ENCODE data around the gene GRIA4.

GRIA4 gene

GRCh38 chr11:105589346-105589745 lies 20.5 kb upstream of the GRIA4 start:
- POLR2A ChIA-PET, result no interaction called here
- CTCF ChIA-PET, result no interaction called here
- Histone ChIP-seq H3K9me3 (ENCODE audit: control extremely low read depth in 1 of 5, control insufficient read depth in 4 of 5, insufficient read depth in 2 of 5, low read depth in 1 of 5, low read length in 4 of 5) (no peaks in the 10 kb centered on the region), H3K27me3 (replicated peaks in 2 of 5; ENCODE audit: control insufficient read depth in 4 of 5, insufficient read depth in 5 of 5, low read length in 4 of 5) (no peaks in the 10 kb centered on the region), H3K27ac (ENCODE audit: insufficient read depth in 1 of 2, low read depth in 1 of 2, low read length in 2 of 2, poor library complexity in 1 of 2, severe bottlenecking in 2 of 2) (no peak overlapping the region), H3K4me1 (ENCODE audit: control extremely low read depth in 1 of 4, control insufficient read depth in 4 of 4, insufficient read depth in 4 of 4, low read length in 3 of 4) (no peaks in the 10 kb centered on the region), H3K36me3 (ENCODE audit: control insufficient read depth in 4 of 4, insufficient read depth in 4 of 4, low read length in 3 of 4) (no peaks in the 10 kb centered on the region), H3K4me3 (ENCODE audit: control insufficient read depth in 1 of 7, extremely low read depth in 1 of 7, insufficient read depth in 4 of 7, low read depth in 2 of 7, low read length in 6 of 7) (no peak overlapping the region)
- 100% methylated on average over 2 of the region's 4 CpGs for WGBS (ENCODE audit: insufficient coverage)
- DNase-seq, result no peak

DNA sequence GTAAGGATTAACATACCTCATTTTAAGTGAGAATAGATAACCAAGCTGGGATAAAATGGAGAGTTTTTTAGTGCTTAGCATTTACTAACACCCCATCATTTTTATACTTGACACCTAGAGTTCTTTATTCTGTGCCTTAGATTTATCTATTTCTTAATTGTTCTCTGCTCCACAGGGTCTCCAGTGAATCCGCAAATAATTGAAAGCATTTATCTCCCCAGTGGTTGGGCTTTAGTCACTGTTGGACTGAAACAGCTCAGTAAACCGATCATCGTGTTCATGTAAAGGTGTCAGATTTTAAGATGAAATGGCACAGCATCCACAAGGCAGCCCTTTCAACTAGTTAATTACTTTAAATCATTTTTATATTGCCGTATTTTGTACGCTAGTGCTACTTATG lies 17.8 kb upstream of the GRIA4 start:
- Histone ChIP-seq H3K4me3 (ENCODE audit: control insufficient read depth in 1 of 7, extremely low read depth in 1 of 7, insufficient read depth in 4 of 7, low read depth in 2 of 7, low read length in 6 of 7) (no peak overlapping the region), H3K27ac (ENCODE audit: insufficient read depth in 1 of 2, low read depth in 1 of 2, low read length in 2 of 2, poor library complexity in 1 of 2, severe bottlenecking in 2 of 2) (no peak overlapping the region), H3K27me3 (replicated peaks in 2 of 5; ENCODE audit: control insufficient read depth in 4 of 5, insufficient read depth in 5 of 5, low read length in 4 of 5) (no peaks in the 10 kb centered on the region), H3K9me3 (ENCODE audit: control extremely low read depth in 1 of 5, control insufficient read depth in 4 of 5, insufficient read depth in 2 of 5, low read depth in 1 of 5, low read length in 4 of 5) (no peaks in the 10 kb centered on the region), H3K4me1 (ENCODE audit: control extremely low read depth in 1 of 4, control insufficient read depth in 4 of 4, insufficient read depth in 4 of 4, low read length in 3 of 4) (no peaks in the 10 kb centered on the region), H3K36me3 (ENCODE audit: control insufficient read depth in 4 of 4, insufficient read depth in 4 of 4, low read length in 3 of 4) (no peaks in the 10 kb centered on the region)
- POLR2A ChIA-PET, result no interaction called here
- 92% methylated on average over 3 of the region's 5 CpGs for WGBS (ENCODE audit: insufficient coverage)
- CTCF ChIA-PET, result no interaction called here
- DNase-seq, result no peak

- no CpG with 5 or more reads among the region's 1 CpG for WGBS (ENCODE audit: insufficient coverage)
- DNase-seq, result no peak
- Histone ChIP-seq H3K27ac (ENCODE audit: insufficient read depth in 1 of 2, low read depth in 1 of 2, low read length in 2 of 2, poor library complexity in 1 of 2, severe bottlenecking in 2 of 2) (no peak overlapping the region), H3K27me3 (replicated peaks in 2 of 5; ENCODE audit: control insufficient read depth in 4 of 5, insufficient read depth in 5 of 5, low read length in 4 of 5) (no peaks in the 10 kb centered on the region), H3K36me3 (ENCODE audit: control insufficient read depth in 4 of 4, insufficient read depth in 4 of 4, low read length in 3 of 4) (no peaks in the 10 kb centered on the region), H3K4me1 (ENCODE audit: control extremely low read depth in 1 of 4, control insufficient read depth in 4 of 4, insufficient read depth in 4 of 4, low read length in 3 of 4) (no peaks in the 10 kb centered on the region), H3K9me3 (ENCODE audit: control extremely low read depth in 1 of 5, control insufficient read depth in 4 of 5, insufficient read depth in 2 of 5, low read depth in 1 of 5, low read length in 4 of 5) (no peaks in the 10 kb centered on the region), H3K4me3 (ENCODE audit: control insufficient read depth in 1 of 7, extremely low read depth in 1 of 7, insufficient read depth in 4 of 7, low read depth in 2 of 7, low read length in 6 of 7) (no peak overlapping the region)
- POLR2A ChIA-PET, result no interaction called here
- CTCF ChIA-PET, result interaction anchor here (1.1 to 1.5 kb wide), 2 partner anchors 22 to 34 kb away, joined by 4 read pairs; no protein-coding TSS in a partner anchor
These were observed 11.5 kb upstream of the GRIA4 start for GRCh38 chr11:105598371-105598770.

DNA sequence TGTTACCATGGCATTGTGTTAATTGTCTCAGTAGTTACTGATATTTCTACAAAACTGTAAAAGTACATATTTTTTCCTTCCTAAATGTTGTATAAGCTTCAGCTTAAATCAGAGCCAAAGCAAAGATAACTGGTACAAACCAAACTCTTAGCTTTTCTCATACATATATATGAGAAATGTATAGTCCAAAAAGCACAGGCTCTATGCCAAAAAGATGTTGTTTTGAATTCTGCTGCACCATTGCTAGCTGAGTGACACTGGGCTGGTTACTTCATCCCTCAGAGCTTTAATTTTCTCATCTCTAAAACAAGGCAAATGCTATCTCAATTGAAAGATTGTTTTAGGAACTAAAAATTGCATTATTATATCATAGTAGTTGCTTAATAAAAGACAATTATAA lies 6.7 kb upstream of the GRIA4 start:
- Histone ChIP-seq H3K9me3 (ENCODE audit: control extremely low read depth in 1 of 5, control insufficient read depth in 4 of 5, insufficient read depth in 2 of 5, low read depth in 1 of 5, low read length in 4 of 5) (no peaks in the 10 kb centered on the region), H3K4me1 (ENCODE audit: control extremely low read depth in 1 of 4, control insufficient read depth in 4 of 4, insufficient read depth in 4 of 4, low read length in 3 of 4) (no peaks in the 10 kb centered on the region), H3K27ac (ENCODE audit: insufficient read depth in 1 of 2, low read depth in 1 of 2, low read length in 2 of 2, poor library complexity in 1 of 2, severe bottlenecking in 2 of 2) (no peak overlapping the region), H3K27me3 (replicated peaks in 2 of 5; ENCODE audit: control insufficient read depth in 4 of 5, insufficient read depth in 5 of 5, low read length in 4 of 5) (peaks cover 0 to 2% (median 0%) of the 10 kb centered on the region in 5 experiments), H3K4me3 (ENCODE audit: control insufficient read depth in 1 of 7, extremely low read depth in 1 of 7, insufficient read depth in 4 of 7, low read depth in 2 of 7, low read length in 6 of 7) (no peak overlapping the region), H3K36me3 (ENCODE audit: control insufficient read depth in 4 of 4, insufficient read depth in 4 of 4, low read length in 3 of 4) (no peaks in the 10 kb centered on the region)
- ChIA-PET POLR2A (no interaction called here), CTCF (interaction anchor here (1.0 kb wide), 1 partner anchor 9 kb away, joined by 3 read pairs; no protein-coding TSS in a partner anchor)
- DNase-seq, result no peak

GRCh38 chr11:105609341-105609781 lies 512 bp upstream of the GRIA4 start:
- Histone ChIP-seq H3K4me3 (ENCODE audit: control insufficient read depth in 1 of 7, extremely low read depth in 1 of 7, insufficient read depth in 4 of 7, low read depth in 2 of 7, low read length in 6 of 7) (peak overlapping the region in 5 of 7 experiments; percentile 33 to 71 (median 58)), H3K9me3 (ENCODE audit: control extremely low read depth in 1 of 5, control insufficient read depth in 4 of 5, insufficient read depth in 2 of 5, low read depth in 1 of 5, low read length in 4 of 5) (no peaks in the 10 kb centered on the region), H3K27ac (ENCODE audit: insufficient read depth in 1 of 2, low read depth in 1 of 2, low read length in 2 of 2, poor library complexity in 1 of 2, severe bottlenecking in 2 of 2) (no peak overlapping the region), H3K4me1 (ENCODE audit: control extremely low read depth in 1 of 4, control insufficient read depth in 4 of 4, insufficient read depth in 4 of 4, low read length in 3 of 4) (peaks cover 5 to 21% (median 15%) of the 10 kb centered on the region in 4 experiments), H3K36me3 (ENCODE audit: control insufficient read depth in 4 of 4, insufficient read depth in 4 of 4, low read length in 3 of 4) (no peaks in the 10 kb centered on the region), H3K27me3 (replicated peaks in 2 of 5; ENCODE audit: control insufficient read depth in 4 of 5, insufficient read depth in 5 of 5, low read length in 4 of 5) (peaks cover 15 to 44% (median 26%) of the 10 kb centered on the region in 5 experiments)
- ChIA-PET POLR2A (no interaction called here), CTCF (interaction anchor here (0.6 kb wide), 1 partner anchor 1108 kb away, joined by 3 read pairs; no protein-coding TSS in a partner anchor)
- 0% methylated on average over 3 of the region's 7 CpGs for WGBS (ENCODE audit: insufficient coverage)
- peak; percentile 21 to 55 (median 55) for DNase-seq

DNA sequence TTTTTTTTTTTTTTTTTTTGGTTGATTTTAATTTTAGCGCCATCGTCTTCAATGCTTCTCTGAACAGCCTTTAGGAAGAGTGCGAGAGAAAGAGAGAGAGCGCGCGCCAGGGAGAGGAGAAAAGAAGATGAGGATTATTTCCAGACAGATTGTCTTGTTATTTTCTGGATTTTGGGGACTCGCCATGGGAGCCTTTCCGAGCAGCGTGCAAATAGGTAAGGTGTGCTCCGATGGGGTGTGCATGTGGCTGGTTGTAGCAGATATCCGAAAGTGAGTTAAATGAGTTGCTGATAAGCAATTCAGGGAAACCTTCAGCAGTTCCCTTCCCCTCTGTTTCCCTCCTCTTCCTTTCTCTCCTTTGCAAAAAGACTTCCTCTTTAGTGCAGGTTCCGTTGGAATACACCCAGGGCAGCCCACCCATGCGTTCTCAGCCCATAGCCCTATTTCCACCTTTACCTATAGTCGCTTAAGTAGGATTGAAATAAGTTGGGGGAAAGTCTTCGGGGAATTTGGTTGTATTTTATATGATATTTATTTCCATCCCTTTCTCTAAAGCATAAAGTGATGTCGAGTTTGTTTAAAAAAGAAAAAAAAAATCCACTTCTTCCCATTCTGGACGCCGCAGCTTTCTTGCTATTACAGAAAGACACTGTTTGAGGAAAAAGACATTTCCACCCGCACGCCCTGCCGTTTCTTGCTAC lies 1.1 kb downstream of the GRIA4 start:
- Histone ChIP-seq H3K9me3 (ENCODE audit: control extremely low read depth in 1 of 5, control insufficient read depth in 4 of 5, insufficient read depth in 2 of 5, low read depth in 1 of 5, low read length in 4 of 5) (no peaks in the 10 kb centered on the region), H3K27ac (ENCODE audit: insufficient read depth in 1 of 2, low read depth in 1 of 2, low read length in 2 of 2, poor library complexity in 1 of 2, severe bottlenecking in 2 of 2) (no peak overlapping the region), H3K4me3 (ENCODE audit: control insufficient read depth in 1 of 7, extremely low read depth in 1 of 7, insufficient read depth in 4 of 7, low read depth in 2 of 7, low read length in 6 of 7) (peak overlapping the region in 6 of 7 experiments; percentile 6 to 71 (median 59)), H3K36me3 (ENCODE audit: control insufficient read depth in 4 of 4, insufficient read depth in 4 of 4, low read length in 3 of 4) (no peaks in the 10 kb centered on the region), H3K27me3 (replicated peaks in 2 of 5; ENCODE audit: control insufficient read depth in 4 of 5, insufficient read depth in 5 of 5, low read length in 4 of 5) (peaks cover 15 to 44% (median 26%) of the 10 kb centered on the region in 5 experiments), H3K4me1 (ENCODE audit: control extremely low read depth in 1 of 4, control insufficient read depth in 4 of 4, insufficient read depth in 4 of 4, low read length in 3 of 4) (peaks cover 5 to 21% (median 15%) of the 10 kb centered on the region in 4 experiments)
- ChIA-PET POLR2A (no interaction called here), CTCF (no interaction called here)
- 18% methylated on average over 10 of the region's 21 CpGs for WGBS (ENCODE audit: insufficient coverage)
- DNase-seq, result peak in 2 of 3 donors; percentile 9 to 21

GRCh38 chr11:105611572-105612441 lies 1.9 kb downstream of the GRIA4 start:
- ChIA-PET POLR2A (no interaction called here), CTCF (interaction anchor here (1.0 kb wide), 1 partner anchor 9 kb away, joined by 3 read pairs; no protein-coding TSS in a partner anchor)
- Histone ChIP-seq H3K36me3 (ENCODE audit: control insufficient read depth in 4 of 4, insufficient read depth in 4 of 4, low read length in 3 of 4) (no peaks in the 10 kb centered on the region), H3K27ac (ENCODE audit: insufficient read depth in 1 of 2, low read depth in 1 of 2, low read length in 2 of 2, poor library complexity in 1 of 2, severe bottlenecking in 2 of 2) (no peak overlapping the region), H3K4me1 (ENCODE audit: control extremely low read depth in 1 of 4, control insufficient read depth in 4 of 4, insufficient read depth in 4 of 4, low read length in 3 of 4) (peaks cover 5 to 21% (median 15%) of the 10 kb centered on the region in 4 experiments), H3K27me3 (replicated peaks in 2 of 5; ENCODE audit: control insufficient read depth in 4 of 5, insufficient read depth in 5 of 5, low read length in 4 of 5) (peaks cover 15 to 44% (median 26%) of the 10 kb centered on the region in 5 experiments), H3K4me3 (ENCODE audit: control insufficient read depth in 1 of 7, extremely low read depth in 1 of 7, insufficient read depth in 4 of 7, low read depth in 2 of 7, low read length in 6 of 7) (no peak overlapping the region), H3K9me3 (ENCODE audit: control extremely low read depth in 1 of 5, control insufficient read depth in 4 of 5, insufficient read depth in 2 of 5, low read depth in 1 of 5, low read length in 4 of 5) (no peaks in the 10 kb centered on the region)
- no peak for DNase-seq
- 86% methylated on average over 11 of the region's 12 CpGs for WGBS (ENCODE audit: insufficient coverage)
